ENCODE results near the gene KCNK6. TPM values are rescaled to one million over a fixed set of nuclear protein-coding genes. Genes with fewer than 3 reads are reported as not detected.
A peak's percentile ranks its signal among the peaks of the same experiment; 100 is the strongest.

The KCNK6 gene
- polyA plus RNA-seq, 1 donor from 2014 or later = 3.6 TPM

DNA sequence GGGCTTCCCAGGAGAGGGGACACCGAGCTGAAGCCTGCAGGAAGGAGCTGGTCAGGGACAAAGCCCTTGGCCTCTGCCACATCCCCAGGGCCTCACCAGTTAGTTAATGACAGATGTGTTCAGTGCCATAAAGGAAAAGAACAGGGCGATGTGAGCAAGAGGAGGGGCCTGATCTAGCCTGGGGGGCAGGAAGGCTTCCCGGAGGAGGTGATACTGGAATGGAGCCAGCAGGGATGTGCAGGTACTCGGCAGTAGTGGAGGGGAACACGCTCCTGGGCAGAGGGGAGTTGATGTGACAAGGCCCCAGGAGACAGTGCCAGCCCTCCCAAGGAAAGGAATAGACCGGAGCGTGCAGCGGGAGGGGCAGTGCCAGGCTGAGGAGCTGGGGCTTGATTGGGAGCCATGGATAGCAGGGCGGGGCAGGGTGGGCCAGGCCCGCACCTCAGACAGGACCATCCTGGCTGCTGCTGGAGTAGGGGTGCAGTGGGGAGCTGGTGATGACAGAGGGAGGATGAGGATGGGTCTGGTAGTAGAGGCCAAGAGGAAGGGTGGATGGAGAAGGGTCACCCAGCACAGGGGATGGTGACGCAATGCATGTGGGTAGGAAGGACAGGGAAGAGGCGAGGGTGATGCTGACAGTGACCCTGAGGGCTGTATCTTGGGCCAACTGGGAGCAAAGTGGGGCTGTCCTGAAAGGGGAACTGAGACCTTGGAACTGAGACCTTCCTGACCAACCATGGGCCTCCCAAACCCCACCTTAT lies 11.5 kb upstream of the KCNK6 start:
- Mint-ChIP-seq H3K4me1 (peaks cover 4 to 5% (median 5%) of the 10 kb centered on the region in 3 donors), H3K4me3 (no peak overlapping the region), H3K36me3 (peaks cover 3% of the 10 kb centered on the region), H3K9me3 (no peaks in the 10 kb centered on the region), H3K27ac (no peak overlapping the region), H3K27me3 (no peaks in the 10 kb centered on the region)

GRCh38 chr19:38308926-38309614 lies 10.6 kb upstream of the KCNK6 start:
- Mint-ChIP-seq H3K4me3 (no peak overlapping the region), H3K9me3 (no peaks in the 10 kb centered on the region), H3K27ac (no peak overlapping the region), H3K4me1 (peaks cover 5 to 8% (median 6%) of the 10 kb centered on the region in 3 donors), H3K27me3 (no peaks in the 10 kb centered on the region), H3K36me3 (peaks cover 3% of the 10 kb centered on the region)

- H3K4me1 Mint-ChIP-seq = peaks cover 5 to 8% (median 6%) of the 10 kb centered on the region in 3 donors
- no peaks in the 10 kb centered on the region for H3K27me3 Mint-ChIP-seq
- peaks cover 3% of the 10 kb centered on the region for H3K36me3 Mint-ChIP-seq
- no peaks in the 10 kb centered on the region for H3K9me3 Mint-ChIP-seq
- no peak overlapping the region for H3K27ac Mint-ChIP-seq
- H3K4me3 Mint-ChIP-seq = no peak overlapping the region
Observed at GRCh38 chr19:38309615-38310278, 9.9 kb upstream of the KCNK6 start.

DNA sequence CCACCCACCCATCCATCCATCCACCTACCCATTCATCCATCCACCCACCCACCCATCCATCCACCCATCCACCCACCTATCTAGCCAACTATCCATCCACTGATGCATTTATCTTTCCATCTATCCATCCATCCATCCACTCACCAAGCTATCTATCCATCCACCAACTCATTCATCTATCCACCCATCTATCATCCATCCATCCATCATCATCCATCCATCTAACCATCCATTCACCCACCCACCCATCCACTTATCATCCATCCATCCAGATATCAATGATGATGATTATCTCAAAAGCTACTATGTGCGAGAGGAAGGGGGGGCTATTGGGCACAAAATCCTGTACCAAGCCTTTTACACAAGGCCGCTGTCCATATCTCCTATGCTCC lies 9.4 kb upstream of the KCNK6 start:
- no peak overlapping the region for H3K4me3 Mint-ChIP-seq
- H3K9me3 Mint-ChIP-seq = no peaks in the 10 kb centered on the region
- peaks cover 3% of the 10 kb centered on the region for H3K36me3 Mint-ChIP-seq
- H3K4me1 Mint-ChIP-seq = peaks cover 5 to 10% (median 6%) of the 10 kb centered on the region in 3 donors
- H3K27ac Mint-ChIP-seq = no peak overlapping the region
- no peaks in the 10 kb centered on the region for H3K27me3 Mint-ChIP-seq

- H3K36me3 Mint-ChIP-seq = peaks cover 3% of the 10 kb centered on the region
- no peaks in the 10 kb centered on the region for H3K9me3 Mint-ChIP-seq
- H3K27ac Mint-ChIP-seq = no peak overlapping the region
- no peaks in the 10 kb centered on the region for H3K27me3 Mint-ChIP-seq
- no peak overlapping the region for H3K4me3 Mint-ChIP-seq
- peaks cover 6 to 11% (median 7%) of the 10 kb centered on the region in 3 donors for H3K4me1 Mint-ChIP-seq
Observed at GRCh38 chr19:38310986-38311385, 8.7 kb upstream of the KCNK6 start.

GRCh38 chr19:38315657-38316476 lies 3.8 kb upstream of the KCNK6 start, which contains the start of gene YIF1B:
TSS of gene YIF1B (minus strand) at chr19:38315947. CDS start at chr19:38315917, 30 bp downstream.
- Mint-ChIP-seq H3K27ac (peak within 1 kb of the TSS; percentile 52 to 98 (median 97)), H3K27me3 (no peaks in the 10 kb centered on the region), H3K36me3 (no peaks in the 10 kb centered on the region), H3K4me1 (peaks cover 12 to 28% (median 27%) of the 10 kb centered on the region in 3 donors), H3K4me3 (peak within 1 kb of the TSS; percentile 75 to 99 (median 94)), H3K9me3 (no peaks in the 10 kb centered on the region)

DNA sequence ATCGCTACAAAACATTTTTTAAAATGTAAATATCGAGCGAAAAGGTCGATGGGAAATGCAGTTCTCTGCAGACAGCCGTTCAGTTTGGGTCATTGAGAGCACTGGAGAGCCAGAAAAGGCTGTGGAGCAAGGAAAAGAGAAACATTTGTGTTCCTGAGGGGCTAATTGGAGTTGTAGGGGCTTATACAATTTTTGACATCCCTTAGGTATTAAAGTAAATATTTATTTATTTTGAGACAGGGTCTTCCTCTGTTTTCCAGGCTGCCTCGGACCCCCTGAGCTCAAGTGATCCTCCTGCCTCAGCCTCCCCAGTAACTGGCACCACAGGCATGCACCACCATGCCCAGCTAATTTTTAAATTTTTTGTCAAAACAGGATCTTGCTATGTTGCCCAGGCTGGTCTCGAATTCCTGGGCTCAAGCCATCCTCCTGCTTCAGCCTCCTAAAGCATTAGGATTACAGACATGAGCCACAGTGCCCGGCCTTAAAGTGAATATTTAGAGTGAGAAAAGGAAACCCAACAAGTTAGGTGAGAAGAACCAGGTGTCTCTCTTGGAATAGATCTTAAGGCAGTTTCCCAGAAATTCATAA lies 3.1 kb upstream of the KCNK6 start:
- H3K27me3 Mint-ChIP-seq = no peaks in the 10 kb centered on the region
- no peaks in the 10 kb centered on the region for H3K9me3 Mint-ChIP-seq
- H3K27ac Mint-ChIP-seq = peak overlapping the region; percentile 52 to 98 (median 97)
- H3K36me3 Mint-ChIP-seq = peaks cover 2% of the 10 kb centered on the region
- peak overlapping the region; percentile 75 to 99 (median 94) for H3K4me3 Mint-ChIP-seq
- H3K4me1 Mint-ChIP-seq = peaks cover 12 to 30% (median 27%) of the 10 kb centered on the region in 3 donors

DNA sequence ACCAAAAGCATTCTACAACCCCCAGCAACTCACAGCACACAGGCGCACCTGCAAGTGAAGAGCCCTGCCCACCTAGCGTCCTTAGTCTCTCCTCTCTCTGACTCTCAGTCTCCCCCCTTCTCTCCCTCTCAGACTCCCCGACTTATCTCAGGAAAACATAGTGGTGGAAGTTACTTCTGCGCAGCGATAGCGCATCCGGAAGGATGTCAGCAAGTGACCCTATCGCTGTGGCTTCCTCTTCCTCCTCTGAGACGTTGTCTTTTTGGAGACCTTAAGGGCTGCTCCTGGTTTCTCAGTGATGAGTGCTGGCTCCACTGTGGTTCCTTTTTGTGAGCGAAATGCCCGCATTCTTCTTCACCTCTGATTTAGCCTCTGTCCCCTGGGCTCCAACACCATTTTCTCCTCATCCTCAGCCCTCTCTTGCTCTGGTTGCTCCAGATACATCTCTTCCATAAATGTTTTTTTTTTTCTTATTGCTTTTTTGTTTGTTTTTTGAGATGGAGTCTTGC lies 2.5 kb upstream of the KCNK6 start:
- Mint-ChIP-seq H3K27me3 (no peaks in the 10 kb centered on the region), H3K36me3 (peaks cover 2% of the 10 kb centered on the region), H3K27ac (peak overlapping the region; percentile 52 to 98 (median 88)), H3K4me3 (peak overlapping the region; percentile 75 to 99 (median 94)), H3K9me3 (no peaks in the 10 kb centered on the region), H3K4me1 (peaks cover 12 to 28% (median 27%) of the 10 kb centered on the region in 3 donors)

- H3K4me1 Mint-ChIP-seq = peaks cover 7 to 26% (median 22%) of the 10 kb centered on the region in 3 donors
- H3K27ac Mint-ChIP-seq = peak overlapping the region in 1 of 3 donors; percentile 68
- peak overlapping the region in 3 of 4 donors; percentile 74 to 84 (median 76) for H3K4me3 Mint-ChIP-seq
- no peaks in the 10 kb centered on the region for H3K27me3 Mint-ChIP-seq
- H3K36me3 Mint-ChIP-seq = peaks cover 2% of the 10 kb centered on the region
- H3K9me3 Mint-ChIP-seq = no peaks in the 10 kb centered on the region
Observed at GRCh38 chr19:38318660-38319059, 985 bp upstream of the KCNK6 start.

GRCh38 chr19:38320969-38321339 lies 1.3 kb downstream of the KCNK6 start:
- Mint-ChIP-seq H3K4me3 (peak overlapping the region; percentile 55 to 93 (median 78)), H3K27ac (peak overlapping the region in 1 of 3 donors; percentile 89), H3K9me3 (no peaks in the 10 kb centered on the region), H3K27me3 (no peaks in the 10 kb centered on the region), H3K36me3 (peaks cover 2% of the 10 kb centered on the region), H3K4me1 (peaks cover 5 to 27% (median 18%) of the 10 kb centered on the region in 3 donors)

GRCh38 chr19:38321646-38322196 lies 2.1 kb downstream of the KCNK6 start:
- peak overlapping the region in 2 of 4 donors; percentile 6 to 76 for H3K4me3 Mint-ChIP-seq
- peaks cover 0 to 21% (median 14%) of the 10 kb centered on the region in 3 donors for H3K4me1 Mint-ChIP-seq
- no peaks in the 10 kb centered on the region for H3K27me3 Mint-ChIP-seq
- H3K27ac Mint-ChIP-seq = peak overlapping the region in 1 of 3 donors; percentile 89
- no peaks in the 10 kb centered on the region for H3K9me3 Mint-ChIP-seq
- peaks cover 2% of the 10 kb centered on the region for H3K36me3 Mint-ChIP-seq

DNA sequence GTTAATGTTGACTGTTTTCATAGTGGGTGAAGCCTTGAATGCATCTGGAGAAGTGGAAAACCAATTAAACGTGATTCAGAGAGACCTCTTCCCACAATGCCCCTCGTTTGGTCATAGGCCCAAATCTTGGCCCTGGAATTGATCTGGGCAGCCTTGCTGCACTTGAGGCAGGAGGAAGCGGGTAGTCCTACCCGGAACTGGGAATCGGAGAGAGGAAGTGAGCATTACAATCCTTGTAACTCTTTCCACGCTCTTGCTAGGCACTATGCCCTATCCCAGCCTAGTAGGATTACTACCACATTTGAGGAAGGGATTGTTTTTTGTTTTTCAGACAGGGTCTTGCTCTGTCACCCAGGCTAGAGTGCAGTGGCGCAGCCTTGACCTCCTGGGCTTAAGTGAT lies 3.6 kb downstream of the KCNK6 start:
- peak overlapping the region in 1 of 4 donors; percentile 34 for H3K4me3 Mint-ChIP-seq
- H3K9me3 Mint-ChIP-seq = no peaks in the 10 kb centered on the region
- H3K4me1 Mint-ChIP-seq = peaks cover 0 to 12% (median 6%) of the 10 kb centered on the region in 3 donors
- no peak overlapping the region for H3K27ac Mint-ChIP-seq
- H3K36me3 Mint-ChIP-seq = peaks cover 7% of the 10 kb centered on the region
- no peaks in the 10 kb centered on the region for H3K27me3 Mint-ChIP-seq

GRCh38 chr19:38324431-38324830 lies 4.8 kb downstream of the KCNK6 start:
- Mint-ChIP-seq H3K27me3 (no peaks in the 10 kb centered on the region), H3K4me1 (peaks cover 0 to 6% (median 4%) of the 10 kb centered on the region in 3 donors)

More at GRCh38 chr19:38324431-38324830, 4.8 kb downstream of the KCNK6 start:
- Mint-ChIP-seq H3K36me3 (peaks cover 8% of the 10 kb centered on the region), H3K4me3 (no peak overlapping the region), H3K9me3 (no peaks in the 10 kb centered on the region), H3K27ac (no peak overlapping the region)
